Stimulated activated CD4-positive, alpha-beta T cell treated with anti-CD3 and anti-CD28 coated beads, Interleukin-4, amount 100 ng/mL, for 24 hours (primary cell): ENCODE measurements around the gene ABCA13.

Experiments used
- DNase-seq: peaks from one replicate; pipeline ENCODE4 v3.0.0-alpha.2; 2020

The ABCA13 gene

GRCh38 chr7:48307041-48307714 is 135.9 kb downstream of the ABCA13 start:
- DNase-seq = no peak

GRCh38 chr7:48309720-48310119 is 138.5 kb downstream of the ABCA13 start:
- DNase-seq = no peak

- DNase-seq = no peak
These were observed 140.3 kb downstream of the ABCA13 start for GRCh38 chr7:48311464-48312100.

- no peak for DNase-seq
These were observed 140.9 kb downstream of the ABCA13 start for GRCh38 chr7:48312151-48312550.

- DNase-seq = no peak
These were observed 145.5 kb downstream of the ABCA13 start for GRCh38 chr7:48316768-48317167.

- DNase-seq = no peak
These were observed 146.1 kb downstream of the ABCA13 start for GRCh38 chr7:48317360-48317759.

GRCh38 chr7:48321319-48322010 is 150.2 kb downstream of the ABCA13 start:
- DNase-seq = no peak

- DNase-seq = no peak
These were observed 165.9 kb downstream of the ABCA13 start for GRCh38 chr7:48337012-48337621.

GRCh38 chr7:48337781-48338180 is 166.5 kb downstream of the ABCA13 start:
- no peak for DNase-seq

- DNase-seq = no peak
These were observed 176.1 kb downstream of the ABCA13 start for GRCh38 chr7:48347230-48347825.

- DNase-seq = no peak
These were observed 179.3 kb downstream of the ABCA13 start for GRCh38 chr7:48350515-48350914.

- no peak for DNase-seq
These were observed 180.6 kb downstream of the ABCA13 start for GRCh38 chr7:48351900-48352299.

- DNase-seq = no peak
These were observed 184.1 kb downstream of the ABCA13 start for GRCh38 chr7:48355346-48355745.

GRCh38 chr7:48360574-48360973 is 189.3 kb downstream of the ABCA13 start:
- no peak for DNase-seq

- DNase-seq = no peak
These were observed 191.9 kb downstream of the ABCA13 start for GRCh38 chr7:48363174-48363573.

- DNase-seq = no peak
These were observed 193.8 kb downstream of the ABCA13 start for GRCh38 chr7:48365010-48365409.

- no peak for DNase-seq
These were observed 194.8 kb downstream of the ABCA13 start for GRCh38 chr7:48366096-48366495.

GRCh38 chr7:48376263-48376662 is 205.0 kb downstream of the ABCA13 start:
- no peak for DNase-seq

- DNase-seq = no peak
These were observed 209.7 kb downstream of the ABCA13 start for GRCh38 chr7:48380921-48381320.

- DNase-seq = no peak
These were observed 210.3 kb downstream of the ABCA13 start for GRCh38 chr7:48381571-48381970.

- no peak for DNase-seq
These were observed 213.0 kb downstream of the ABCA13 start for GRCh38 chr7:48384180-48384752.

- DNase-seq = no peak
These were observed 216.7 kb downstream of the ABCA13 start for GRCh38 chr7:48387932-48388331.

GRCh38 chr7:48388911-48389310 is 217.7 kb downstream of the ABCA13 start:
- DNase-seq = no peak
